Ramos (cell line): Measurements from ENCODE around the gene SFXN2.

Experiments
- in situ Hi-C: fragments of 300-500 bp; cut with MboI; formaldehyde crosslinking; loops from one replicate; pipeline ENCODE4 v1.14.3; 2022; ENCODE audit warnings: low sequenced_read_pairs; ENCODE audit not compliant: unreplicated experiment

SFXN2 gene

DNA sequence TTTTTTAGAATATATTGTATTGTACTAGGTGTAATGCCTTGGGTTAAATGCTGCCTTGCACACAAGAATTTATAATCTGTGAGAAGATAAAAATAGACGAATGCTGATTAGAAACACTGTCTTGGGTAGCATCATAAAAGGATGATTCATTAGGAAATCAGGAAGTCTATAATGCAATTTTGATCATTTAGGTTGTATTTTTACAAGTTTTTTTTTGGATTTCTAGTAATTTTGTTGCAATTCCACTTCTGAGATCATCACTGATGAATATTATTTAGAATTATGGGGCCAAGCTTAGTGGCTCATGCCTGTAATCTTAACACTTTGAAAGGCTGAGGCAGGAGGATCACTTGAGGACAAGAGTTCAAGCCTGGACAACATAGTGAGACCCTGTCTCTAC is 58.9 kb downstream of the SFXN2 start:
- in situ Hi-C loops, result no loop called here

DNA sequence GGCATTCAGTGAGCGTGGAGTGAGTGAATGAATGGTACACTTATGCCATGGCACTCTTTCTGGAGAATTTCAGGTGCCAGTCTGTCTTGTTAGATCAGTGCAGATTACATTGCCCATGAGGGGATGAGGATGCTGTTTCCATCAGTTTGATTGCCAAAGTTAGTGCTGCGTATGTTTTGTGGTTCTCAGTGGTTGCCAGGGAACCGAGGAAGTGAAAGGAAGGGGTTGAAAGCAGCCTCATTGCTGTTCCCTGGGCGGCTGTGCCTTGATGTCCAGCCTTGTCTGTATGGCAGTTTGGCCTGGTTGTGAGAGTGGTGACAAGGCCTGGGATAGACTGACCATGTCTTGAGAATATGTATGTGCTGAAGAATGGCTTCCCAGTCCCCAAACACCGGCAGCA is 59.5 kb downstream of the SFXN2 start:
- in situ Hi-C loops, result no loop called here

- in situ Hi-C loops, result no loop called here
Observed at GRCh38 chr10:102775201-102775934, 60.9 kb downstream of the SFXN2 start.

DNA sequence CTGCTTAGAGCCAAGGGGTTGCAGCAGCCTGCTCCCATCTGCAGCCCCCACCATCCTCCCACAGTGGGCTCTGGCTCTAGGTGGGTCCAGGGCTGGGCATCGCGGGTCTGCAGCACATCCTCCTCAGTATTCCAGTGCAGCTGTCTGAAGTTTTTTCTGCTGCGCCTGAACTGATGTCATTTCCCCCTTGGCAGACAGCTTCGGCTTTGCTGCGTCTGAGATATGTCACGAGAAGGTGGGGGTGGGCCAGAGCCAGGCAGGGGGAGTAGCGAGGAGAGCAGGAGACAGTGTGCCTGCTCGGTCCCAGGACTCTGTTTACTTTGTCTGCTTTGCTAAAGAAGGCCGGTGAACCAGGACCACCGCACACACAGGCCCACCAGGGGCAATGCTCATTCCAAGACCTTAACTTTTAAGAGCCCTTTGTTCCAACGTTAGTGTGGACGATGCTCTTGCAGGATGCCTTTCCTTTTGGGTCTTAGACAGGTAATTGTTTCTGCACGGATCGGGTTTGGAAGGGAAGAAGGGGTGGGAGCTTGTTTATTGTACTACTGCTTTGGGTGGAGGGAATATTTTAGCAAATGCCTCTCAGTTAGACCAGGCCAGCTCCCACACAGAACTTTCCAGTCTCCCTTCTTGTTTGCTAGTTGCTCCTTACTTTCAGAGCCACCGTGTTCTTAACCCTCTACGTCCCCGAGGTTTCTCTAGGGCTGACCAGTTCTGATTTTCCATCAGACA is 61.7 kb downstream of the SFXN2 start:
- in situ Hi-C loops, result no loop called here

- in situ Hi-C loops, result no loop called here
Observed at GRCh38 chr10:102776779-102777456, 62.5 kb downstream of the SFXN2 start.

GRCh38 chr10:102777711-102778453 is 63.4 kb downstream of the SFXN2 start:
- in situ Hi-C loops, result no loop called here

GRCh38 chr10:102778781-102779180 is 64.3 kb downstream of the SFXN2 start:
- in situ Hi-C loops, result no loop called here

- in situ Hi-C loops, result no loop called here
Observed at GRCh38 chr10:102779680-102780526, 65.5 kb downstream of the SFXN2 start.

DNA sequence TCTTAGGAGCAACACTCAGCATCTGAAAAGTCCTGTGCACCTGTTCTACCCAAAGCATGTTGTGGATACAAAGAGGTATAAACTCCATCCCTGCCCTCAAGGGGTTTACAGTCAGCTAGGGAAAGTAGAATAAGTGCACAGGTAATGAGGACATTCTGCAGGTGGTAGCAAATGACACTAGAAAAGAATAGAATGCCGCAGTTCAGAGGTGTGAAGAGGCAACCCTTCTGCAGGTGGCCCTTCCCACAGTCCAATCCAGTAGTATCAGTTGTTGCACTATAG is 66.0 kb downstream of the SFXN2 start:
- in situ Hi-C loops, result no loop called here

GRCh38 chr10:102781090-102781920 is 66.9 kb downstream of the SFXN2 start:
- in situ Hi-C loops, result no loop called here

DNA sequence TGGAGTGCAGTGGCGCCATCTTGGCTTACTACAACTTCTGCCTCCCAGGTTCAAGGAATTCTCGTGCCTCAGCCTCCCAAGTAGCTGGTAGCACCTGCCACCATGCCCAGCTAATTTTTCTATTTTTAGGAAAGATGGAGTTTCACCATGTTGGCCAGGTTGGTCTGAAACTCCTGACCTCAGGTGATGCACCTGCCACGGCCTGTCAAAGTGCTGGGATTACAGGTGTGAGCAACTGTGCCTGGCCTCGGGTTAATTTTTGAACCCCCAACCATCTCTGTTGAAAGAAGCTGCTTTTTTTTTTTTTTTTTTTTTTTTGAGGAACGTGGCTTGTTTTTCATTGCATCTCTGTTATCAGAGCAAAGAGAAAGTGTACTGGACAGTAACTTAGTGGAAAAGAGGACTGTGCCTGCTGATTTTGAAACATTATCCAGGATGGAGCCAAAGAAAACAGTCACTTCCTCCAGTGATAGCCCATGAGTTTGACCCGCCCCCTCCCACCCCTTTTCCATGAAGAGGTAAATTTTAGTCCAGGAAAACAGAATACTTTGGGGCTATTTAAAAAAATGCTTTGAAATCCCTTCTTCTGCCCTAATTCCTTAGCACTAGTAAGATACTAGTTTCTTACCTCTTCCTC is 67.6 kb downstream of the SFXN2 start:
- in situ Hi-C loops, result no loop called here

DNA sequence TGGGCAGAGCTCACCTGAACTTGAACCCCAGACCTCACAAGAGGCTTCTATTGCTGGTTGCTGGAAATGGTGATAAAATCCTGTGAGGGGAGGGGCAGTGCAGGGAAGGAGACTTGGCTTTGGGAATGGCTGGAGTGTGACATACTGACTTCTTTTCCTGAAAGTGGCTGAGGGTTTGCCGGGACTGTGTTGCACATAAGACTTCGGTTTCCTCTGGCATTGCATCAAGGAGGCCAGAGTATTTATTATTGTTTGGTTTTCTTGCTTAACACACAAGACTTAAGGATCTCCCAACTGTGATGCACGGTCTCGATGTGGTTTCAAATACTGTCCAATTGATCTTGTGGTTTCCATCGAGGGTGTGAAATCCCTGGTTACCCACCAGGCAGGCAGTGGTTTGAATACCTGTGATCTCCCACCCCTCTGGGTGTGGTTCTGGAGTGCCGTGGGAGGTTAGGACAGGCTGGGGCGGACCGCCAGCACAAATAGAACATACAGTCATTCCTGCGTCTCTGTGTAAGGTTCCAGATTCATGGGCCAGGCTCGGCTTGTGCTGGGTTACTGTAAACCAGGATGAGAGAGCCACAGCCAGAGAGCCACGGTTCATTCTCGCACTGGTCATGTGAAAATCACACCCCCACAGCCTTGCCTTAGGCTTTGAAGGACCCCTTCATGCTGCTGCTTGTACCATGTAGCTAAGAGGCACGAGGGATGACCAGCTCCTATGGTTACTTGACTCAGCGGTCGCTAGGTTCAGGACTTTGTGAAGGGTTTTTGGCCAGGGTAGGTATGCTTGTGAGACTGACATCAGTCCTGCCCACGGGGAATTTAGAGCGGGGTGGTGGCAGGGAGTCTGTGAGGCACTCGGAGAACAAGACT is 68.5 kb downstream of the SFXN2 start:
- in situ Hi-C loops, result no loop called here

DNA sequence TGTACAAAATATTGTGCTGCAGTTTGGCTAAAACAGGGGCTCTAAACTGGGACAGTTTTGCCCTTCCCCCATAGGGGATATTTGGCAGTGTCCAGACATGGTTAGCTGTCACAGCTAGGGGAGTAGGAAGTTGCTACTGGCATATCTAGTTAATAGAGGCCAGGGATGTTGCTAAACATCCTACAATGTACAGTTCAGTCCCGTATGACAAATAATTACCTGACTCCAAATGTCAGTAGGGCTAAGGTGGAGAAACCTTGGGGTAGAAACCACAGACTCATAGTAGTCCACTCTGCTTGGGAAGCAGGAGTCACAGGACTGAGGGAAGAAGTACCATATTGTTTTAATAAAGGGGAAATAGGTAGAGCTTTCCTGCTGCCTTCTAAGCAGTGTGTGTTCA is 69.1 kb downstream of the SFXN2 start:
- in situ Hi-C loops, result no loop called here

GRCh38 chr10:102785818-102786217 is 71.4 kb downstream of the SFXN2 start:
- in situ Hi-C loops, result no loop called here

- in situ Hi-C loops, result no loop called here
Observed at GRCh38 chr10:102791754-102792395, 77.4 kb downstream of the SFXN2 start.
